GM21367 (cell line): ENCODE measurements around the gene PAPPA2.
"Not testable (repeated sequence)": the region's sequence is repeated elsewhere in the genome, so short reads cannot be mapped to it uniquely, and the experiment has no call there.

Experiments used
- ATAC-seq: cut with Tn5 transposase; IDR thresholded peaks from one replicate; pipeline ENCODE4 v1.9.1; 2021; ENCODE audit not compliant: unreplicated experiment

Gene PAPPA2

GRCh38 chr1:176595217-176595616, 132.2 kb downstream of the PAPPA2 start:
- ATAC-seq = no peak

GRCh38 chr1:176601348-176601747, 138.4 kb downstream of the PAPPA2 start:
- ATAC-seq = no peak

- ATAC-seq = no peak
Observed at GRCh38 chr1:176602388-176603004, 139.5 kb downstream of the PAPPA2 start.

- ATAC-seq = no peak
Observed at GRCh38 chr1:176603696-176604095, 140.7 kb downstream of the PAPPA2 start.

GRCh38 chr1:176604461-176604860, 141.5 kb downstream of the PAPPA2 start:
- ATAC-seq = no peak

- no peak for ATAC-seq
Observed at GRCh38 chr1:176605176-176605575, 142.2 kb downstream of the PAPPA2 start.

GRCh38 chr1:176609556-176610408, 146.8 kb downstream of the PAPPA2 start:
- no peak for ATAC-seq

- ATAC-seq = no peak
Observed at GRCh38 chr1:176612791-176613190, 149.8 kb downstream of the PAPPA2 start.

GRCh38 chr1:176617881-176618280, 154.9 kb downstream of the PAPPA2 start:
- no peak for ATAC-seq

GRCh38 chr1:176619261-176619660, 156.3 kb downstream of the PAPPA2 start:
- ATAC-seq = no peak

- ATAC-seq = no peak
Observed at GRCh38 chr1:176625365-176625764, 162.4 kb downstream of the PAPPA2 start.

- no peak for ATAC-seq
Observed at GRCh38 chr1:176626572-176627061, 163.6 kb downstream of the PAPPA2 start.

- ATAC-seq = no peak
Observed at GRCh38 chr1:176628775-176629174, 165.8 kb downstream of the PAPPA2 start.

GRCh38 chr1:176634733-176635132, 171.8 kb downstream of the PAPPA2 start:
- not testable (repeated sequence) for ATAC-seq

- no peak for ATAC-seq
Observed at GRCh38 chr1:176638713-176639526, 175.9 kb downstream of the PAPPA2 start.

- no peak for ATAC-seq
Observed at GRCh38 chr1:176643536-176643935, 180.6 kb downstream of the PAPPA2 start.

- no peak for ATAC-seq
Observed at GRCh38 chr1:176648556-176648955, 185.6 kb downstream of the PAPPA2 start.

GRCh38 chr1:176656257-176656995, 193.5 kb downstream of the PAPPA2 start:
- ATAC-seq = no peak

GRCh38 chr1:176669782-176670181, 206.8 kb downstream of the PAPPA2 start:
- ATAC-seq = no peak

- ATAC-seq = no peak
Observed at GRCh38 chr1:176670853-176671252, 207.9 kb downstream of the PAPPA2 start.
